CD4-positive, alpha-beta T cell (primary cell): ENCODE measurements around the gene PRICKLE2. TPM values are rescaled to one million over a fixed set of nuclear protein-coding genes. Genes with fewer than 3 reads are reported as not detected.

Source experiments
- ATAC-seq: fragments of 200-7000 bp; cut with Tn5 transposase; one replicate; pipeline ENCODE4 v1.10.0; 2022; ENCODE audit warnings: mild to moderate bottlenecking; ENCODE audit not compliant: poor library complexity
- CTCF ChIA-PET: fragments of 350-600 bp; sonication (Branson Sonifier 250); formaldehyde crosslinking; loops from one replicate; lab custom pipeline; 2021; ENCODE audit warnings: antibody characterized with exemption, inconsistent platforms; lab: Charles Lee
- POLR2A ChIA-PET: fragments of 350-600 bp; sonication (Branson Sonifier 250); formaldehyde crosslinking; loops from one replicate; lab custom pipeline; 2021; ENCODE audit warnings: antibody characterized with exemption, inconsistent platforms; lab: Charles Lee
- DNase-seq, 14 experiments: peaks; one replicate each; pipeline ENCODE4 v3.0.0-alpha.2; 2013 to 2020; ENCODE audit warnings: mixed read lengths in 2 of 14
- H3K27ac ChIP-seq, 2 donors: one replicate each; pipeline versions ENCODE4 v1.5.1 to v1.7.0; 2013; ENCODE audit warnings: low read length in 2 of 2, low read depth in 1 of 2, mild to moderate bottlenecking in 1 of 2
- H3K27me3 ChIP-seq, 2 experiments: 1 replicate in 1 of 2; 2 replicates in 1 of 2; pipeline versions ENCODE4 v1.6.1 to v1.7.0; 2013; ENCODE audit warnings: low read length in 2 of 2, control low read depth in 1 of 2, mild to moderate bottlenecking in 1 of 2, moderate library complexity in 1 of 2; ENCODE audit not compliant: insufficient read depth in 2 of 2, control insufficient read depth in 1 of 2
- H3K36me3 ChIP-seq: one replicate; pipeline ENCODE4 v1.6.1; 2013; ENCODE audit warnings: low read length, control low read depth; ENCODE audit not compliant: insufficient read depth
- H3K4me1 ChIP-seq: one replicate; pipeline ENCODE4 v1.6.1; 2013; ENCODE audit warnings: low read length, control low read depth; ENCODE audit not compliant: insufficient read depth
- H3K4me3 ChIP-seq: one replicate; pipeline ENCODE4 v1.5.1; 2013; ENCODE audit warnings: mild to moderate bottlenecking, low read length, moderate library complexity
- H3K9me3 ChIP-seq, 2 experiments: 1 replicate in 1 of 2; 2 replicates in 1 of 2; pipeline versions ENCODE4 v1.6.1 to v1.7.0; 2013; ENCODE audit warnings: low read length in 2 of 2, mild to moderate bottlenecking in 2 of 2, control low read depth in 1 of 2, moderate library complexity in 1 of 2; ENCODE audit not compliant: control insufficient read depth in 1 of 2, insufficient read depth in 1 of 2
- H3K27ac Mint-ChIP-seq: one replicate; pipeline ENCODE4 v1.8.0; 2020; ENCODE audit warnings: mixed read lengths
- H3K27me3 Mint-ChIP-seq: one replicate; pipeline ENCODE4 v1.8.0; 2021; ENCODE audit warnings: mixed read lengths
- H3K36me3 Mint-ChIP-seq: one replicate; pipeline ENCODE4 v1.8.0; 2021; ENCODE audit warnings: low read depth, mixed read lengths
- H3K4me1 Mint-ChIP-seq: one replicate; pipeline ENCODE4 v1.8.0; 2021; ENCODE audit warnings: low read depth, mixed read lengths
- H3K4me3 Mint-ChIP-seq: one replicate; pipeline ENCODE4 v1.8.0; 2020; ENCODE audit warnings: mild to moderate bottlenecking, mixed read lengths
- H3K9me3 Mint-ChIP-seq: one replicate; pipeline ENCODE4 v1.8.0; 2020; ENCODE audit warnings: mixed read lengths
- CTCF ChIP-seq: fragments of 200-600 bp; IDR thresholded peaks from one replicate; pipeline ENCODE4 v1.8.0; 2022; ENCODE audit warnings: antibody characterized with exemption, mild to moderate bottlenecking
- intact Hi-C, 2 experiments: fragments of 100-400 bp; cut with DNase I in 1 of 2; cut with micrococcal nuclease in 1 of 2; formaldehyde crosslinking; loops; one replicate each; pipeline versions ENCODE4 v1.15.1 to v1.9.0; 2023 to 2025; cut with DNase I, micrococcal nuclease
- total RNA-seq, 174 experiments: library from RNA in 2 of 174; stranded (reverse) in 2 of 174; gene quantifications; one replicate each; pipeline ENCODE4 v1.2.3 and lab custom pipeline; 2021 to 2026

Gene PRICKLE2
- total RNA-seq, 2 experiments from 2014 or later, result not detected

- Mint-ChIP-seq H3K36me3 (no peaks in the 10 kb centered on the region), H3K27me3 (peaks cover 14% of the 10 kb centered on the region), H3K9me3 (peaks cover 3% of the 10 kb centered on the region), H3K4me3 (no peak overlapping the region), H3K4me1 (no peaks in the 10 kb centered on the region), H3K27ac (no peak overlapping the region)
- no peak for TF ChIP-seq CTCF
- intact Hi-C loops, result no loop called here
- ChIA-PET POLR2A (no interaction called here), CTCF (no interaction called here)
- Histone ChIP-seq H3K27me3 (no peaks in the 10 kb centered on the region), H3K36me3 (no peaks in the 10 kb centered on the region), H3K4me3 (no peak overlapping the region), H3K27ac (no peak overlapping the region), H3K9me3 (no peaks in the 10 kb centered on the region), H3K4me1 (no peaks in the 10 kb centered on the region)
- ATAC-seq (no peak), DNase-seq (no peak)
These were observed 51.7 kb downstream of the PRICKLE2 start for GRCh38 chr3:64173563-64173962.

DNA sequence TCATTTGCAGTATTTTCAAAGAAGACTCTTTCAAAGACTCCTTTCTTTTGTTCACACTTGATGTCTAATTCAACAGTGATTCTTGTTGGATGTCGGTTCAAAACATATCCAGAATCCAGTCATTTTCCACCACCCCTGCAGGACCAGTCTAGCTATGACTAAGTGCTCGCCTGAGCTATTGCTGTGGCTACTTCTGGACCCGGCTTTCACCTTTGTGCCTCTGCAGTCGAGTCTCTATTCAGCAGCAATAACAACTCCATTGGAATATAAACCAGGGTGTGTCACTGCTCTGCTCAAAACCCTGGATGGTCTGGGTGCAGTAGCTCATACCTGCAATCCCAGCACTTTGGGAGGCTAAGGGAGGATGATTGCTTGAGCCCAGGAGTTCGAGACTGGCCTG lies 55.0 kb downstream of the PRICKLE2 start:
- Histone ChIP-seq H3K36me3 (no peaks in the 10 kb centered on the region), H3K4me1 (no peaks in the 10 kb centered on the region), H3K4me3 (no peak overlapping the region), H3K27me3 (no peaks in the 10 kb centered on the region), H3K27ac (no peak overlapping the region), H3K9me3 (no peaks in the 10 kb centered on the region)
- intact Hi-C loops, result no loop called here
- no peak for ATAC-seq
- Mint-ChIP-seq H3K27ac (no peak overlapping the region), H3K9me3 (peaks cover 3% of the 10 kb centered on the region), H3K36me3 (no peaks in the 10 kb centered on the region), H3K4me1 (no peaks in the 10 kb centered on the region), H3K27me3 (peaks cover 6% of the 10 kb centered on the region), H3K4me3 (no peak overlapping the region)
- ChIA-PET CTCF (no interaction called here), POLR2A (no interaction called here)
- no peak for DNase-seq
- TF ChIP-seq CTCF, result no peak

GRCh38 chr3:64167868-64168267 lies 57.4 kb downstream of the PRICKLE2 start:
- intact Hi-C loops, result no loop called here
- H3K4me1 Mint-ChIP-seq, result no peaks in the 10 kb centered on the region
- H3K27ac ChIP-seq, result no peak overlapping the region

More at GRCh38 chr3:64167868-64168267, 57.4 kb downstream of the PRICKLE2 start:
- peaks cover 6% of the 10 kb centered on the region for H3K27me3 Mint-ChIP-seq
- H3K36me3 Mint-ChIP-seq, result no peaks in the 10 kb centered on the region
- ChIA-PET POLR2A (no interaction called here), CTCF (no interaction called here)
- no peak overlapping the region for H3K27ac Mint-ChIP-seq
- TF ChIP-seq CTCF, result no peak
- ATAC-seq, result no peak
- DNase-seq, result no peak
- Histone ChIP-seq H3K27me3 (no peaks in the 10 kb centered on the region), H3K36me3 (no peaks in the 10 kb centered on the region), H3K9me3 (no peaks in the 10 kb centered on the region), H3K4me1 (no peaks in the 10 kb centered on the region), H3K4me3 (no peak overlapping the region)
- no peak overlapping the region for H3K4me3 Mint-ChIP-seq
- H3K9me3 Mint-ChIP-seq, result peaks cover 2% of the 10 kb centered on the region
